HepG2 (cell line): ENCODE measurements around the gene PCDH7. TPM values are rescaled to one million over a fixed set of nuclear protein-coding genes. Genes with fewer than 3 reads are reported as not detected.

Experiments used
- ATAC-seq: fragments of 200-7000 bp; cut with Tn5 transposase; 3 replicates; pipeline ENCODE4 v1.9.1; 2020; ENCODE audit warnings: mild to moderate bottlenecking, moderate library complexity
- BruUV-seq: library from RNA; stranded (reverse); fragments of 400-500 nt; replicated peaks from 2 replicates; lab custom pipeline; 2021; lab: Mats Ljungman, UMichigan
- CTCF ChIA-PET: fragments of 300-600 bp; formaldehyde crosslinking; extraction: SDS; loops from one replicate; lab custom pipeline; 2021; ENCODE audit warnings: low total read pairs, inconsistent platforms, low intra/inter-chr PET ratio; lab: Yijun Ruan, JAX
- POLR2A ChIA-PET: fragments of 350-600 bp; sonication (Branson Sonifier 250); formaldehyde crosslinking; loops from one replicate; lab custom pipeline; 2020; ENCODE audit warnings: antibody characterized with exemption, inconsistent platforms; lab: Yijun Ruan, JAX
- DNase-seq: peaks from one replicate; pipeline ENCODE4 v3.0.0-alpha.2; 2015; ENCODE audit warnings: low spot score
- FAIRE-seq: peaks from 3 replicates; lab custom pipeline; 2011; peaks lifted over from hg19 to GRCh38; lab: Jason Lieb, UNC
- H2AFZ ChIP-seq: one replicate; pipeline ENCODE4 v1.6.1; 2011; ENCODE audit warnings: low read length, inconsistent platforms
- H3K27ac ChIP-seq: fragments of 300-600 bp; 3 replicates; pipeline ENCODE4 v1.8.0; 2011; ENCODE audit warnings: mixed run types, mild to moderate bottlenecking, mixed read lengths, low read length, inconsistent platforms; ENCODE audit not compliant: insufficient read depth; ENCODE audit errors: extremely low read length
- H3K27me3 ChIP-seq, 2 experiments: fragments of 200-600 bp in 1 of 2; 2 replicates in 1 of 2; 3 replicates in 1 of 2; pipeline versions ENCODE4 v1.6.0 to v1.8.0; 2011; ENCODE audit warnings: low read length in 2 of 2, mild to moderate bottlenecking in 2 of 2, moderate library complexity in 2 of 2, inconsistent platforms in 1 of 2; ENCODE audit not compliant: insufficient read depth in 2 of 2, control insufficient read depth in 1 of 2
- H3K36me3 ChIP-seq, 2 experiments: fragments of 200-600 bp in 1 of 2; replicated peaks in 1 of 2; 2 replicates in 1 of 2; 3 replicates in 1 of 2; pipeline versions ENCODE4 v1.5.1 to v1.8.0; 2011; ENCODE audit warnings: low read length in 2 of 2, inconsistent platforms in 1 of 2; ENCODE audit not compliant: insufficient read depth in 2 of 2, control insufficient read depth in 1 of 2
- H3K4me1 ChIP-seq: 2 replicates; pipeline ENCODE4 v1.5.1; 2012; ENCODE audit warnings: low read length, inconsistent platforms; ENCODE audit not compliant: insufficient read depth
- H3K4me2 ChIP-seq: 2 replicates; pipeline ENCODE4 v1.6.0; 2011; ENCODE audit warnings: low read depth, low read length, inconsistent platforms
- H3K4me3 ChIP-seq, 3 experiments: fragments of 200-600 bp in 1 of 3; sonication (generic), shearing (Covaris generic) in 1 of 3; replicated peaks in 1 of 3; 2 replicates each; pipeline ENCODE4 v1.5.1; 2011 to 2016; ENCODE audit warnings: low read length in 3 of 3, inconsistent platforms in 2 of 3, low read depth in 2 of 3, mild to moderate bottlenecking in 2 of 3, control low read depth in 1 of 3, mixed read lengths in 1 of 3; ENCODE audit not compliant: insufficient read depth in 1 of 3
- H3K79me2 ChIP-seq: one replicate; pipeline ENCODE4 v1.6.1; 2011; ENCODE audit warnings: low read length, inconsistent platforms; ENCODE audit not compliant: insufficient read depth
- H3K9ac ChIP-seq: 2 replicates; pipeline ENCODE4 v1.6.0; 2011; ENCODE audit warnings: mild to moderate bottlenecking, low read depth, low read length, inconsistent platforms; ENCODE audit not compliant: insufficient read depth
- H3K9me3 ChIP-seq: 2 replicates; pipeline ENCODE4 v1.5.1; 2012; ENCODE audit warnings: mild to moderate bottlenecking, low read length
- H4K20me1 ChIP-seq: 2 replicates; pipeline ENCODE4 v1.6.0; 2011; ENCODE audit warnings: inconsistent platforms, mild to moderate bottlenecking, low read length, moderate library complexity; ENCODE audit not compliant: insufficient read depth
- SMYD3 ChIP-seq: sonication (generic); formaldehyde crosslinking; IDR thresholded peaks from 2 replicates; pipeline ENCODE4 v1.8.1; 2023; ENCODE audit warnings: mild to moderate bottlenecking, missing genetic modification reagents
- TBX2 ChIP-seq: sonication (generic); formaldehyde crosslinking; IDR thresholded peaks from 2 replicates; pipeline ENCODE4 v1.5.0; 2020; ENCODE audit warnings: missing genetic modification reagents, mild to moderate bottlenecking, borderline replicate concordance
- ZNF260 ChIP-seq: sonication (generic); formaldehyde crosslinking; IDR thresholded peaks from 2 replicates; pipeline ENCODE4 v1.4.0; 2020; ENCODE audit warnings: missing genetic modification reagents, low read depth, mild to moderate bottlenecking, borderline replicate concordance
- ZNF263 ChIP-seq: sonication (generic); formaldehyde crosslinking; IDR thresholded peaks from 2 replicates; pipeline ENCODE4 v1.4.0; 2020; ENCODE audit warnings: missing genetic modification reagents
- ZNF430 ChIP-seq: sonication (generic); formaldehyde crosslinking; IDR thresholded peaks from 2 replicates; pipeline ENCODE4 v1.9.0; 2021; ENCODE audit warnings: mild to moderate bottlenecking, missing genetic modification reagents
- ZNF567 ChIP-seq: sonication (generic); formaldehyde crosslinking; IDR thresholded peaks from 2 replicates; pipeline ENCODE4 v1.8.1; 2023; ENCODE audit warnings: mild to moderate bottlenecking, missing genetic modification reagents, borderline replicate concordance
- in situ Hi-C: cut with HindIII; loops from 2 replicates; pipeline ENCODE4 v1.10.0; 2017; ENCODE audit warnings: low pct_unique_long_range_greater_than_20kb; ENCODE audit not compliant: extremely low pct_ligation_motif_present
- intact Hi-C: fragments of 100-400 bp; cut with micrococcal nuclease; formaldehyde crosslinking; loops from one replicate; pipeline ENCODE4 v1.10.0; 2022; ENCODE audit not compliant: unreplicated experiment
- polyA plus RNA-seq, 8 experiments: library from polyadenylated mRNA; depleted of rRNA in 3 of 8; stranded (reverse) in 7 of 8; unstranded in 1 of 8; fragments of >200 nt; fragmentation: Illumina TruSeq in 4 of 8; extraction: Trizol in 4 of 8; gene quantifications; 2 replicates each; pipeline versions ENCODE4 v1.2.1 to v1.2.3, GENCODE V29; 2011 to 2016; ENCODE audit warnings: low read depth in 4 of 8, missing spikeins in 1 of 8, mixed read lengths in 1 of 8; ENCODE audit not compliant: insufficient read depth in 1 of 8
- total RNA-seq, 5 experiments: library from RNA; depleted of rRNA; stranded (reverse); fragments of >200 nt; fragmentation: Illumina TruSeq; extraction: Trizol; gene quantifications; 2 replicates each; pipeline ENCODE4 v1.2.3, GENCODE V29; 2016; ENCODE audit warnings: low read depth in 1 of 5
- TF ChIP-seq, protein P1 (sequence below): IDR thresholded peaks from 2 replicates; pipeline ENCODE4 v1.6.1; 2016; ENCODE audit warnings: mild to moderate bottlenecking
- TF ChIP-seq, protein P2 (sequence below): sonication (generic); formaldehyde crosslinking; IDR thresholded peaks from 2 replicates; pipeline ENCODE4 v1.5.0; 2020; ENCODE audit warnings: mild to moderate bottlenecking, missing genetic modification reagents

The PCDH7 gene
- total and polyA plus RNA-seq, 2 of the 13 experiments (the other 11 are each of a cell fraction or from before 2014, with no cell fraction given) = not detected

DNA sequence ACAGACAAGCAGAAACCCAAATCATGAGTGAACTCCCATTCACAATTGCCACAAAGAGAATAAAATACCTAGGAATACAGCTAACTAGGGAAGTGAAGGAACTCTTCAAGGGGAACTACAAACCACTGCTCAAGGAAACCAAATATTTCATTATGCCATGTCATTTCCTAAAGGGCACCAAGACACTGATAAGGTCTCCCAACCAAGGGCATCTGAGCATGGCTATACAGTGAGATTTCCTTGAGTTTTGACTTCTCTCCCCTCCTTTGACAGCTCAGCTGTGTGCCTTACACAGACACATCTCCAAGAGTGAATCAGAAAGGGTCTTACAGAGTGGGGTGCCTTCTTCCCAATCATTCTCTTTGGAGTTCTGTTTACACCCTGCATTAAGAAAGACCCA, 40.4 kb downstream of the PCDH7 start:
- H3K4me2 ChIP-seq = no peak overlapping the region
- in situ Hi-C loops = no loop called here
- H3K9me3 ChIP-seq = no peaks in the 10 kb centered on the region
- H3K27ac ChIP-seq = no peak overlapping the region
- ATAC-seq (no peak), DNase-seq (no peak), FAIRE-seq (no peak)
- intact Hi-C loops = no loop called here
- no peak overlapping the region for H3K4me3 ChIP-seq
- ChIA-PET POLR2A (no interaction called here), CTCF (no interaction called here)
- TF ChIP-seq TBX2 (no peak), ZNF567 (no peak), ZNF263 (CRISPR knock-in tag) (no peak), ZNF430 (CRISPR knock-in tag) (no peak), ZNF260 (no peak), SMYD3 (CRISPR knock-in tag) (no peak)
- TF ChIP-seq, protein P1, sequence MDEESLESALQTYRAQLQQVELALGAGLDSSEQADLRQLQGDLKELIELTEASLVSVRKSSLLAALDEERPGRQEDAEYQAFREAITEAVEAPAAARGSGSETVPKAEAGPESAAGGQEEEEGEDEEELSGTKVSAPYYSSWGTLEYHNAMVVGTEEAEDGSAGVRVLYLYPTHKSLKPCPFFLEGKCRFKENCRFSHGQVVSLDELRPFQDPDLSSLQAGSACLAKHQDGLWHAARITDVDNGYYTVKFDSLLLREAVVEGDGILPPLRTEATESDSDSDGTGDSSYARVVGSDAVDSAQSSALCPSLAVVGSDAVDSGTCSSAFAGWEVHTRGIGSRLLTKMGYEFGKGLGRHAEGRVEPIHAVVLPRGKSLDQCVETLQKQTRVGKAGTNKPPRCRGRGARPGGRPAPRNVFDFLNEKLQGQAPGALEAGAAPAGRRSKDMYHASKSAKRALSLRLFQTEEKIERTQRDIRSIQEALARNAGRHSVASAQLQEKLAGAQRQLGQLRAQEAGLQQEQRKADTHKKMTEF (CRISPR knock-in tag) = no peak
- TF ChIP-seq, protein P2, sequence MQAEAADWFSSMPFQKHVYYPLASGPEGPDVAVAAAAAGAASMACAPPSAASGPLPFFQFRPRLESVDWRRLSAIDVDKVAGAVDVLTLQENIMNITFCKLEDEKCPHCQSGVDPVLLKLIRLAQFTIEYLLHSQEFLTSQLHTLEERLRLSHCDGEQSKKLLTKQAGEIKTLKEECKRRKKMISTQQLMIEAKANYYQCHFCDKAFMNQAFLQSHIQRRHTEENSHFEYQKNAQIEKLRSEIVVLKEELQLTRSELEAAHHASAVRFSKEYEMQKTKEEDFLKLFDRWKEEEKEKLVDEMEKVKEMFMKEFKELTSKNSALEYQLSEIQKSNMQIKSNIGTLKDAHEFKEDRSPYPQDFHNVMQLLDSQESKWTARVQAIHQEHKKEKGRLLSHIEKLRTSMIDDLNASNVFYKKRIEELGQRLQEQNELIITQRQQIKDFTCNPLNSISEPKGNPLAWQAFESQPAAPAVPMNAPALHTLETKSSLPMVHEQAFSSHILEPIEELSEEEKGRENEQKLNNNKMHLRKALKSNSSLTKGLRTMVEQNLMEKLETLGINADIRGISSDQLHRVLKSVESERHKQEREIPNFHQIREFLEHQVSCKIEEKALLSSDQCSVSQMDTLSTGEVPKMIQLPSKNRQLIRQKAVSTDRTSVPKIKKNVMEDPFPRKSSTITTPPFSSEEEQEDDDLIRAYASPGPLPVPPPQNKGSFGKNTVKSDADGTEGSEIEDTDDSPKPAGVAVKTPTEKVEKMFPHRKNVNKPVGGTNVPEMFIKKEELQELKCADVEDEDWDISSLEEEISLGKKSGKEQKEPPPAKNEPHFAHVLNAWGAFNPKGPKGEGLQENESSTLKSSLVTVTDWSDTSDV (CRISPR knock-in tag) = no peak
- H3K4me1 ChIP-seq = no peaks in the 10 kb centered on the region
- H3K36me3 ChIP-seq = no peaks in the 10 kb centered on the region
- H4K20me1 ChIP-seq = no peaks in the 10 kb centered on the region
- H3K9ac ChIP-seq = no peak overlapping the region
- no peaks in the 10 kb centered on the region for H3K79me2 ChIP-seq
- BruUV-seq = no TSS peak
- no peak overlapping the region for H2AFZ ChIP-seq
- no peaks in the 10 kb centered on the region for H3K27me3 ChIP-seq
